ENCODE results near the gene ARNT2. TPM values are rescaled to one million over a fixed set of nuclear protein-coding genes. Genes with fewer than 3 reads are reported as not detected.

Gene ARNT2
- polyA plus RNA-seq, 1 of the 3 experiments (the other 2 are of a cell fraction) = 17.0 TPM

GRCh38 chr15:80579611-80580010, 175.4 kb downstream of the ARNT2 start:
- Histone ChIP-seq H3K4me2 (no peak overlapping the region), H3K4me1 (ENCODE audit: control insufficient read depth in 1 of 2, insufficient read depth in 2 of 2, low read depth in 1 of 2, low read length in 1 of 2) (no peaks in the 10 kb centered on the region; a peak in 1 of 4 replicates), H2AFZ (ENCODE audit: low read depth) (no peak overlapping the region), H3K9me3 (no peaks in the 10 kb centered on the region), H3K27ac (ENCODE audit: low read depth in 2 of 2, low read length in 1 of 2) (no peak overlapping the region), H3K4me3 (ENCODE audit: low read depth in 2 of 2, low read length in 1 of 2) (no peak overlapping the region), H3K27me3 (ENCODE audit: insufficient read depth) (no peaks in the 10 kb centered on the region), H3K9me2 (no peaks in the 10 kb centered on the region), H4K20me1 (ENCODE audit: insufficient read depth) (no peaks in the 10 kb centered on the region), H3K9ac (no peak overlapping the region), H3K36me3 (replicated peaks in 1 of 2; ENCODE audit: control insufficient read depth in 1 of 2, insufficient read depth in 2 of 2, low read length in 1 of 2) (peaks cover 5 to 45% of the 10 kb centered on the region in 2 experiments), H3K79me2 (ENCODE audit: insufficient read depth) (no peaks in the 10 kb centered on the region), H3F3A (replicated peaks; ENCODE audit: insufficient read depth) (no peaks in the 10 kb centered on the region)
- WGBS (ENCODE audit: low lambda C conversion rate) = 82% methylated on average over 6 of the region's 6 CpGs
- ChIA-PET POLR2A (no interaction called here), CTCF (interaction anchor here (1.3 to 4.3 kb wide), 5 partner anchors 12 to 390 kb away, joined by 4 to 25 read pairs (median 6); no protein-coding TSS in a partner anchor)
- DNase-seq = no peak
- no peak for TF ChIP-seq FOXJ3 (CRISPR knock-in tag; IDR thresholded peaks at IDR 0.05)
- TF ChIP-seq MEF2A (IDR thresholded peaks at IDR 0.05; ENCODE audit: borderline replicate concordance, low read depth) = no peak
- no peak for TF ChIP-seq USF1 (IDR thresholded peaks at IDR 0.05; ENCODE audit: borderline replicate concordance, low read depth)
- no peak for TF ChIP-seq TCF12 (IDR thresholded peaks at IDR 0.05)
- no peak for TF ChIP-seq SMC3 (IDR thresholded peaks at IDR 0.05; ENCODE audit: low read depth, low read length)
- TF ChIP-seq NRF1 (IDR thresholded peaks at IDR 0.05; ENCODE audit: low read depth, low read length) = no peak
- no peak for TF ChIP-seq RAD21 (IDR thresholded peaks at IDR 0.05; ENCODE audit: low read length)
- no peak for TF ChIP-seq CTCF (IDR thresholded peaks at IDR 0.05)

GRCh38 chr15:80580106-80580505, 175.9 kb downstream of the ARNT2 start:
- Histone ChIP-seq H3K4me3 (ENCODE audit: low read depth in 2 of 2, low read length in 1 of 2) (no peak overlapping the region), H3K9me2 (no peaks in the 10 kb centered on the region), H3K79me2 (ENCODE audit: insufficient read depth) (no peaks in the 10 kb centered on the region), H3K27ac (ENCODE audit: low read depth in 2 of 2, low read length in 1 of 2) (no peak overlapping the region), H3K9me3 (no peaks in the 10 kb centered on the region), H3F3A (replicated peaks; ENCODE audit: insufficient read depth) (no peaks in the 10 kb centered on the region), H3K4me2 (no peak overlapping the region), H3K27me3 (ENCODE audit: insufficient read depth) (no peaks in the 10 kb centered on the region), H3K36me3 (replicated peaks in 1 of 2; ENCODE audit: control insufficient read depth in 1 of 2, insufficient read depth in 2 of 2, low read length in 1 of 2) (peaks cover 0 to 40% of the 10 kb centered on the region in 2 experiments), H3K9ac (no peak overlapping the region), H3K4me1 (ENCODE audit: control insufficient read depth in 1 of 2, insufficient read depth in 2 of 2, low read depth in 1 of 2, low read length in 1 of 2) (no peaks in the 10 kb centered on the region; a peak in 1 of 4 replicates), H2AFZ (ENCODE audit: low read depth) (no peak overlapping the region), H4K20me1 (ENCODE audit: insufficient read depth) (no peaks in the 10 kb centered on the region)
- no peak for DNase-seq
- ChIA-PET CTCF (interaction anchor here (1.7 to 4.3 kb wide), 4 partner anchors 13 to 389 kb away, joined by 5 to 25 read pairs (median 12); no protein-coding TSS in a partner anchor), POLR2A (no interaction called here)
- TF ChIP-seq ELF1 (IDR thresholded peaks at IDR 0.05) = no peak
- 0 out of 2 replicates have a peak, but pooled peaks have one; percentile 4 for TF ChIP-seq FOSL2 (IDR thresholded peaks at IDR 0.05; ENCODE audit: borderline replicate concordance, low read depth)
- 79% methylated on average over 9 of the region's 9 CpGs for WGBS (ENCODE audit: low lambda C conversion rate)
